NCI-H2081 treated with DMSO at 0.1 percent for 48 hours (cell line): ENCODE results near the gene ADGRB3.
"Not testable (repeated sequence)": the region's sequence is repeated elsewhere in the genome, so short reads cannot be mapped to it uniquely, and the experiment has no call there.

ENCODE experiments used
- DNase-seq: peaks from one replicate; lab custom pipeline; 2025; lab: John Stamatoyannopoulos, UW

Gene ADGRB3

DNA sequence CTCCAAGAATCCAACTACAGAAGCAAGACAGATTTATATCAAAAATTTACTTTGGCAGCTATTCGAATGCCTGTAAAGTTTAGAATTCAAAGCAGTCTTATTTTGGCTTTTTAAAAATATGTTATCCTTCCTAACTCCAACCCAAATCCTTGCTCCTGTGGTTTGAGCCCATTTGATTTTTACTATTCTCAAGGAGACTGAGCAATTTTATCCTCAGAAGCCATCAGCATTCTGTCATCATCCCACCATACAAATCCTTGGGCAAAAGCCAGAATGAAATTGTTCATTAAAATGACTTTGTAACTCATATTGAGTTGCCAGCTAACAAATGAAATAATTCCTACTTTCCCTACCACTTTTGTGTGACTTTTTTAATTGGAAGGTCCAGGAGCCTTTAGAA lies 392.8 kb downstream of the ADGRB3 start:
- no peak for DNase-seq

DNA sequence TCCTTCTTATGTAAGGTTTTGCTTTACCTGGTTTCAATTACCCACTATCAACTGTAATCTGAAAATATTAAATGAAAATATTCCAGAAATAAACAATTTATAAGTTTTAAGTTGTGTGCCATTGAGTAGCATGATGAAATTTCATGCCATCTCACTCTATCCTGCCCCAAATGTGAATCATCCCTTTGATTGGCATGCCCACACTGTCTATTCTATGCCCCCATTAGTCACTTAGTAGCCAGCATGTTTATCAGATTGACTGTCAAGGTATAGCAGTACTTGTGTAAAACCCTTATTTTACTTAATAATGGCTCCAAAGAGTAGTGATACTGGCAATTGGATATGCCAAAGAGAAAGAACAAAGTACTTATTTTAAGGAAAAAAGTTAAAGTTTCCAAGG lies 403.8 kb downstream of the ADGRB3 start:
- DNase-seq = no peak

DNA sequence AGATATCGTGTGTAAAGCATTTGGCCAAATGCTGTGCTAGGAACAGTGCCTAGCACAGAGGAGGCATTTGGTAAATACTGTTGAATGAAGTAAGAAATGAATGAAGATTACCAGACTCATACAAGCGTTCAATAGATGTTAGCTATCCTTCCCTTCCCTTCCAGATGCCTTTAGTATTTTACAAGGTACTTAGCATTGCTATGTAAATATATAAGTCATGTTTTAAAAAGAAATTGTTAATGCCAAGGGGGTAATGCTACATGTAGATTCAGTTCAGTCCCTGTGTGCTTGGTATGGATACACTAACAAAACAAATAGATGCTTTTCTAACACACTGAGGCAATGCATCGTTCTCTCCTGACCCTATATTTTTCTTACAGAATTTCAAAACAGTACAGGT lies 407.2 kb downstream of the ADGRB3 start:
- no peak for DNase-seq

DNA sequence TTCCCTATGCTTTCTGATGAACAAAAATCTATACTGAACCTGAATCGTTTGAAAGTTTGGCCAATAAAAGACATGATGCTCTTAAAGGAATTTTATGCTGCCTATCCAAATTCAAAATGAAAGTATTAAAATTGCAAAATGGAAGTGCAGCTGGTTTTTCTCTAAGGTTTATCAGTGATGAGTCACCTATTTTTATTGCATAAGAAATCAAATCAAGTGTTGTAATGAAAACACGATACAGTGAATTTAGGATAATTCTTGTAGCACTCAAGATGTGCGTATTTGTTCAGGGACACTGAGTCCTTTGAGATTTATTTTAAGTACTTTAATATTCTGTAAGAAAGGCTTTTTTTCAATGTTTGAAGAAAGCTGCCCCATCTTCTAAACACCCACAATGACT lies 409.5 kb downstream of the ADGRB3 start:
- no peak for DNase-seq

DNA sequence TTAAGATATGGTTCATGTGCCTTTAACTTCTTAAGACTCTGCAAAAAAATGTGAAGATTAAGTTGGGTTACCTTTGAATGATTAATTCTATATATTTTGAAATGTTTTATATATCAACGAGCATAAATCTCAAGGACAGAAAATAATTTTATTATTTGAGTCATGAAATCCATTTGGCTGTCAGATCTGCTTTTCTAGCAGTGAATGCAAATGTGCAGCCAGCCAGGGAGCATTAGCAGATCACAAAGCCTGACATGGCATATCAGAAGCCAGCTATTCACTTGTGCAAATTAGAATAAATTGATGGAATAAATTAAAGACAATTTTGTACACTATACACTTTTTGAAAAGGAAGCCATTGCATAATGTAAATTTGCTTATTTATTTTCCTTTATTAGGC lies 424.3 kb downstream of the ADGRB3 start:
- DNase-seq = no peak

DNA sequence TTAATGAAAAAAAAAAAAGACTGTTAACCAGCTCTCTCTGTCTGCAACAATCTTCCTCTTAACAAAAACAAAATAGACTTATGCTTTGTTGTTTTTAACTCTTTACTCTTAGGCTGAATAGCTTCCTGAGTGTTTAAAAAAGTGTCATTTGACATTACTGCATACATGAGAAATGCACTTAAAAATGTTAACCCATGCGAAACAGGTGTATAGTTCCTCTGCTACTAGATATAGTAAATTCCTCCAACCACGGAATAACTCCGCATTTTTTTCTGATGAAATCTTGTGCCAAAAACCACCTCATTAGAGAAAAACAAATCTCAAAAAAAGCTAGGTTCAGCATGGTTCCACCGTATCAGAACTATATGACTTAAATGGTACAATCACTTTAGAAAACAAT lies 426.0 kb downstream of the ADGRB3 start:
- no peak for DNase-seq

DNA sequence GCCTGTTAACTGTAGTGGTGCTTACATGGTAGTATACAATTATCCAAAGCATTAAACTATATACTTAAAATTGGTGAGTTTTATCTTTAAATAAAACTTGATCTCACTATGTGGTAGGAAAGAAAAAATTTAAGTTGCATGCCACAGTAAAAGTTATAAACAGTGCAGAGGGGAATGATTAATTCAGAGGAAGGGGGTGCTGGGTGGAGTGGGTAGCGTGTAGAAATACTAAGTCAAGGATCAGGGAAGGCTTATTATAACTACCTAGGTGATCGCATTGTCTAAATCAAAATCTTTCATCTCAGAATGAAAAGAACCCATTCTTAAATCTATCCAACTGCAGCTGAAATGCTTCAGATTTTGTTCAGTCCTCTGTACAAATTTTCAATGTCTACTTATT lies 428.3 kb downstream of the ADGRB3 start:
- no peak for DNase-seq

DNA sequence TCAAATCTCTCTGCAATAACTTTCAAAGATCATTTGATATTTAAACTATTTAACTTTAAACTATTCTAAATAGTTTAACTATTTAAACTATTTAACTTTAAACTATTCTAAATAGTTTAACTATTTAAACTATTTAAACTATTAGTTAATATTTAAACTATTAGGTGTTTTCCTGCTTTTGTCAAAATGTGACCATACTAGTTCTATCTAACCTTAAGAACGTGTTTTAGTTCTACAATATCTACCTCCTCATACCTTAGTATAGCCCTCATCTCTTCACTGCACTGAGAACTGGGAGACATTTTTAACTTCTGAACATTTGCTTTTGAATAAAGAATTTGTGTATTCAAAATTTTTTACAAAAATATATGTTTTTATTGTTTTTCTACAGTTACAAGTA lies 429.1 kb downstream of the ADGRB3 start:
- DNase-seq = no peak

DNA sequence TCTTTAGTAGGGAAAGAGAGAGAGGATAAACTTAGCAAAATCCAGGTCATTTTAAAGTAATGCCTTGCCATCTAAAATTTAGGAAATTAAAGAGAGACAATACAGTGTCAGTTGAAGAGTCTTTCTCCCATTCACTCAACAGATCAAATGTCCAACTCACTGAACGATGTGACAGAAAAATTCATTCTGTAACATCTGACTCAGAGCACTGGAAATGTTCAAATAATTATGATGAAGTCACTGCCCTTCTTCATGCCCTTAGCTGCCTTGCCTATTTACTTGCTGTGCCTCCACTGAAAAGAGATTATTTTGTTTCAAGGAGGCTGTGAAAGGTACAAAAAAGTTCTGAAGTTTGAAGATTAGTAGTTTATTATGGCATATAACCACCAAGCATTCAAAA lies 434.8 kb downstream of the ADGRB3 start:
- DNase-seq = no peak

DNA sequence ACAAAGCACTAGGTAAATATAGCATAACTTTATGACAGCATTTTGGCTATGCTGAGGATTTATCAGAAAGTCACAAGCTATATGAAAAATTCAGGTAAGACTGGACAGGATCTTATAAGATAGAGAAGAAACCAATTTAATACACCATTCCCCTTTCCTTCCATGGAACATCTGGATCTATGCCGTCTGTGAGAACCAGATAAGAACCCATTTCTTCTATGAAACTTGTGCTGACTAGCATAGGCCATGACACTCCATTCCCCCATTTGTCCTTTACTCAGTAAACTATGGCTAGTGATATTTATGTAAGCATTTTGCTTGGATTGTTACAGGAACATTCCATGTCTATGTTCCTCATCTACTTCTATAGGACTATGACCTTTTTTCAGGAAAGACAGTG lies 437.7 kb downstream of the ADGRB3 start:
- no peak for DNase-seq

DNA sequence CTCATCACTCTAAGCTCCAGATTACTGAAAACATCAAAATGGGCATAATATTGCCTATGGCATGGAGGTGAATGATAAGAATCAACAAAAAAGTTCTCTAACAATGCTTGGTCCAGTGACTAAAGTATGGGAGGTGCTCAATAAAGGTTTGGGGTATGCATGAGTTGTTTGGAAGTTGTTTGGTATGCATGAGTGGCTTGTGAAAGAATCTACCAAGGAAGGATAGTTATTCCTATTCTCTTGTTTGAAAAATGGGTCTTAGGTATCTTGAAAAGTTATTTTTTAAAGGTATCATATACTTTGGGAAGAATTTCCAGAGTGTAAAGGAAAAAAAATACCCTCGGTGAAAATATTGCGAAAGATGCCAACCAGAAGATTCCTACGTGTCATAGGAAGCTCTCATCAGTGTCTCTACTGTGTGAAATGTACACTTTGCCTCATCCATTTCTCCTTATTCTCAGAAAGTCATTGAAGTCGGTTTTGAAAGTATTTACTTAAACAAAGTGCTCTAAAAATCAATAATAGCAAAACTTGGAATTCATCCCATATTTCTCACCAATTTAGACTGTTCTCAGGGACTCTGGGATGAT lies 449.8 kb downstream of the ADGRB3 start:
- DNase-seq = no peak

DNA sequence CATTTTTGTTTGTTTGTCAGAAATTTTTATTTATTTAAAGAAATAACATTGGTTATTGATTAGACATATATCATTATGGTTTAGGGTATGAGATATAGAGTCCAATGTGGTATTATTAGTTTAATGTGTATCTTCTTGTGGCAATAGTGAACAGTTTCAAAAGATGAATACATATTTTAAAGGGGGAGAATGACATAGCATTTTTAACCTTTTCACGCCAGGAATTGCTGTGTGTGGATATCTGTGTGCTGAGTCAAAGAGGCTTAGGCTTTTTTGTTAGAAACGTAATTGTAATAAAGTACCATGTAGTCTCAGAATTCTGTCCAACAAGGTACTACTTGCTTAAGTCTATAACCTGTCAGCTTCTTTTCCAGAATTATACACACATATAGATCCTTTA lies 451.6 kb downstream of the ADGRB3 start:
- DNase-seq = no peak

DNA sequence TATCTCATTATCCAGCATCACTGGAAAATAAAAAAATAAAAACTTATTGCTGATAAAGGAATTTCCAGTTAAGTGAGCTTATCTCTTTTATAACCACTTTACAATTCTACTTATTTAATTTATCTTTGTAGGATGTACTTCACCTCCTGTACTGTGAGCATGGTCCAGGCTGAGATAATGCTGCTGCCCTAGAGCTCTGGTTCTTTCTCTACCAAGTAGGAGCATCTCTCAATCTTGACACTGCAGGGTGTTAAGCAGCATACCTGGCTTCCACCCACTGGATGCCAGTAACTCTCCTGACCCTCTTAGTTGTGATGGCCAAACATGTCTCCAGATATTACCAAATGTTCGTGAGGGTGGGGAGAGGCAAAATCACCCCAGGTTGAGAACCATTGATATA lies 454.5 kb downstream of the ADGRB3 start:
- DNase-seq = no peak

DNA sequence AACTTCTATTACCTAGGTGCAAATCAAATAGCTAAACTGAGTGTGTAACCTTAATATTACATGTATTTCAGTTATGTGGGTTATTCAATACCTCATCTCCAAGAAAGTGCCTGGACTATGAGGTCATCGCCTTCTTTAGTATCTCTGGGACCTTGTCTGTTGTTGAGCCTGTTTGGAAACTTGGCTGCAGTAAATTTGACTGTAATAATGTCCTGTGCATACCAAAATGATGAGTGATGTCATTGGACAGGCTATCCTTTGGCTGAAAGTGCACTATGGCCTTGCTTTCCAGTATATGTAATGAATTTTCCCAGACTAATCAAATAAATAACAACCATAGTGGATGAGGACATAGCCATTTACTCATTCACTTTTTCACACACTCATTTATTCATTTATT lies 455.1 kb downstream of the ADGRB3 start:
- DNase-seq = no peak

DNA sequence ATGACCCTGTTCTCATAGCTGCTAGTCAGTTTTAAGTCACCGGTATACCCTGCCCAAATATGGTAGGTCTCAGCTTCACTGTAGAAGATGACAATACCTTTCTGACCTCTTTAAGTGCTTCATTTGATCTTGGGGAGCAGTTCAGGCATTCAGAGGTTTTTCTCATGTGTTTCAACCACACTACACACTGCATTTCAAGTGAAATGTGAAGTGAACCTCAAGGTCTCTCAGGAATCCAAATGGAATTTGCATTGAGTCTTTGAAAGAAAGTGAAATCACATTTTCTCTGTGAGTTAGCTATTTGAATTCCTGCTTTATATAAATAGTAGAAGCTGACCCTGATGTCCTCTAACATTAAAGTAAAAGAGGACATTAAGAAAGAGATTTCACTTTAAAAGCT lies 461.6 kb downstream of the ADGRB3 start:
- DNase-seq = no peak

DNA sequence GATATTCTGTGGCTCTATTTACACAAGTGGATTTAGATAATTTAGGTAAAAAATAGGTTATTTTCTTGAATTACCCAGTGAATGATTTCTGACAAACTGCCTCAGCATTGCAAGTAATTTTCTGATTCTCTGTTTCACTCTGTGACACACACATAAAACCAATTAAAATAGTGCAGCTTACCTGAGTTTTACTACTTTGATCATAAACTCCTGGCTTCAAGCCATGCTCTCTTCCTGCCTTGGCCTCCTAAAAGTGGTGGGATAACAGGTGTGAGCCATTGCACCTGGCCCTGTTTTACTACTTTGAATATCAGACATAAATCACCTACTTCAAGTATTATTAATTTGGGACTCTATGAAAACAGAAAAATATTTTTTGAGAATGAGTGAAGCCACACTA lies 462.9 kb downstream of the ADGRB3 start:
- no peak for DNase-seq

DNA sequence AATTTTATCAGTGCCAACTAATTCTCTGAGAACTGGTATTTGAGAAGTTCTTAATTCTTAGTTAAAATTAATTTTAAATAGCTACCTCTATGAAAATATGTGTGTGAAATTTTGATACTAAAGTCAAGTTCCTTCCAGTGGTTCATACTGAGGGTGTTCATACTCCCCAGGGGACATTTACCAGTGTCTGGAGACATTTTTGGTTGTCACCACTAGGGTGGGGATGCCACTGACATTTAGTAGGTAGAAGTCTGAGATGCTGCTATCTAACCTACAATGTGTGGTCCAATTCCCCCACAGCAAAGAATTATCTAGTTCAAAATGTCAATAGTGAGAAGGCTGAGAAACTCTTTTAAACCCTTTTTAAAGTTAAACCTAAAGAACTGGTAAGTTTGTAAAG lies 463.8 kb downstream of the ADGRB3 start:
- DNase-seq = no peak

DNA sequence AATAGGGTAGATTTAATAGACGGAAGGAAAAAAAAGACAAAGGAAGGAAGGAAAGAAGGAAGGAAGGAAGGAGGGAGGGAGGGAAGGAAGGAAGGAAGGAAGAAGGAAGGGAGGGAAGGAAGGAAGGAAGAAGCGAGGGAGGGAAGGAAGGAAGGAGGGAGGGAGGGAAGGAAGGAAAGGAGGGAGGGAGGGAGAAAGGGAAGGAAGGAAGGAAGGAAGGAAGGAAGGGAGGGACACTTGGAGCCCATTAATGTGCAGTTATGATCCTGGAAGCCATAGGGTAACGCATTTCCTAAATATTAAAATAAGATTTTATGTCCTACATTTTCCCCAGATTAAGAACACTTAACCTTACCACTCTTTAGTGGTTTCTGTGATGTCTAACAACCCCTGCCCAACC lies 465.7 kb downstream of the ADGRB3 start:
- no peak for DNase-seq

DNA sequence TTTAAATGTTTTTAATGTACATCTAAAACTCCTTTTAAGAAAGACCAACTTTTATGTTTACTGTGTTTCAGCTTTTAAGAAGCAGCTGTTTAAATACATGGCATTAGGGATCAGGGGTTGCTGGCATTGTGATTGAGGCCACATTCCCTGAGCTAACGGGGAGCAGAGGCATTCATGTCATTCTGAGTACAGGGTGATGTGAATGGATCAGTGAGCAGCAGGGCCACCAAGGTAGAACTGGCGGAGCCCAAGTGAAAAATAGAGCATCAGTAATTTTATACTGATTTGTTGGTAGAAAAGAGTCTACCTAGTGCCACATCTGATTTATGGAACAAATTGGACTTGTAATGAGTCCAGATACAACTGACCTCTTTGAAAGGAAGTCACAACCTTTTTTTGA lies 467.3 kb downstream of the ADGRB3 start:
- DNase-seq = no peak

DNA sequence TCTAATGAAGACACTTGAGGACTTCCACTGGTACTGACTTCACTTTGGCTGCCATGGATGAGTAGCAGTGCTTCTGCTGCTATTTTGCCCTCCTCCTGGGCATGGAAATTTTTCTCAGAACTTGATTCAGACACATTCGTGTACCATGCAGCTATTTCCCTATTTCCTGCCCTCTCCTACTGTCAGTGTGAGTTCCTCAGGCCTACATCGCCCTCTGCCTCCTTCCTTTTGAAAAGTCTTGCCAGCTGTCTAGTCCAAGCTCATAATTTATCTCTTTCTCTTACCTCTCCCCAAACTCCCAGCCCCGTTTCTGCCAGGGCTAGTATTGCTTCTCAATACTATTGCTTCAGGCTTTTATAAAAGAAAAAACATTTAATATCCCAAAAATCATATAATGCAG lies 470.2 kb downstream of the ADGRB3 start:
- no peak for DNase-seq

DNA sequence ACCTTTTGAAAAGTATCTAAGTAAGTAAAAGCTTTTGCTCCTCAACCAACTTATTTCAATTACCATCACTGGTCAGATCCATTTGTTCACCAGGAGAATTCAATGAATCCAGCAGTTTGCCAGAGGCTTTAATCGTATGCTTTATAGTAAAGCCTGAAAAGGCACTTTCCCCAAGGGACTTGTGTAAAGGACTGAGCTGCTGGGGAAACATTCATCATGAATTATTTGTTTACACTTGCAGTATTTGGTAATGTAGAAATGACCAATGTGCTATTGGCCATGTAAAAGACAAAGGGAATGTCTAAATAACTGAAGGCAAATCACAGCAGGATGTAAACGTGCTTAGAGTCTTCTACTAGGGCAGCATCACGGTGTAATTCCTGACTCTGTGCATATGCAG lies 471.4 kb downstream of the ADGRB3 start:
- peak; percentile 48 for DNase-seq

DNA sequence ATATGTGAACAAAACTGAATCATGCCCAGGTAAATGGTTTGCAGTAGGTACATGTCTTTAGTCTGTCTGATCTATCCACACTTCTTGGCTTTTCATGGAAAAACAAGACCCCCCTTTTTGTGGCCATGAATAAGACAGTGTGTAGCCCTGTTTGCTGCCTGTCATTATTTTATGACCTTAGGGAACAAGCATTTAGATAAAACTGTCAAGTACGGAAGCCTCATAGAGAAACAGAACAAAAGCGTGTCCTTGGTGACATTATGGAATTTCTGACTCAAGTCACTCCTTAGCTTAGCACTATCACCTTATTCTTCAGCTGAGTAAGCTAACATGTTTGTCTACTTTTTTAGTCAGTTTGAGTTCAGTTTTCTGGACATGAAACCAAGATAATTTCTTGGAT lies 476.2 kb downstream of the ADGRB3 start:
- DNase-seq = no peak

DNA sequence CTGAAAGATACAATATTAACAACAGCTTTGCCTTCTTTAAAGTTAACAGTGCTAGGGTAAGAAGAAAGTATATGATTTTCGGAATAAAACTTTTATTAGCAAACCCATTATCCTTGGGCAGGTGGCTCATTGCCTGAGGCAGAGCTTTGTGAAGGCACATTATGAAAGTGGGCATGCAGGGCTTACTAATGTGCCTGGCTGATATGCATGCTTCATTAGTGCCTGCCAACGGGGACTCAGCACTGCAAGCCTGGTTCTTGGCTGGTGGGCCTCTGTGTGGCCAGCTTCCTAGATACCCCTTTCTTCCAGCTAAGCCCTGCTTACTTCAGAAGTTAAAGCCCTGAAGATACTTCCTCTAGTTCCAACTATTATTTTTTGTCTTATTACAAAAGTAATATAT lies 481.6 kb downstream of the ADGRB3 start:
- no peak for DNase-seq

DNA sequence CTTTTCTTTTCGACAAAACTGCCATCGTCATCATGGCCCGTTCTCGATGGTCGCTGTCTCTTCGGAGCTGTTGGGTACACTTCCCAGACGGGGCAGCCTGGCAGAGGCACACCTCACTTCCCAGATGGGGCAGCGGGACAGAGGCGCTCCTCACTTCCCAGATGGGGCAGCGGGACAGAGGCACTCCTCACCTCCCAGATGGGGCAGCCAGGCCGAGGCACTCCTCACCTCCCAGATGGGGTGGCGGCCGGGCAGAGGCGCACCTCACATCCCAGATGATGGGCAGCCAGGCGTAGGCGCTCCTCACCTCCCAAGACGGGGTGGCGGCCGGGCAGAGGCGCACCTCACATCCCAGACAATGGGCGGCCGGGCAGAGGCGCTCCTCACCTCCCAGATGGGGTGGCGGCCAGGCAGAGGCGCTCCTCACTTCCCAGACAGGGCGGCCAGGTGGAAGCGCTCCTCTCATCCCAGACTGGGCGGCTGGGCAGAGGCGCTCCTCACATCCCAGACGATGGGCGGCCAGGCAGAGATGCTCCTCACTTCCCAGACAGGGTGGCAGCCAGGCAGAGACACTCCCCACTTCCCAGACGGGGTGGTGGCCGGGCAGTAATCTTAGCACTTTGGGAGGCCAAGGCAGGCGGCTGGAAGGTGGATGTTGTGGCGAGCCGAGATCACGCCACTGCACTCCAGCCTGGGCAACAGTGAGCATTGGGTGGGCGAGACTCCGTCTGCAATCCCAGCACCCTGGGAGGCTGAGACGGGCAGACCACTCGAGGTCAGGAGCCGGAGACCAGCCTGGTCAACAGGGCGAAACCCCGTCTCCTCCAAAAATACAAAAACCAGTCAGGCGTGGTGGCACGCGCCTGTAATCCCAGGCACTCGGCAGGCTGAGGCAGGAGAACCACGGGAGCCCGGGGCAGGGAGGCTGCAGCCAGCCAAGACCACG lies 486.7 kb downstream of the ADGRB3 start:
- not testable (repeated sequence) for DNase-seq
